Chondrocyte (in vitro differentiated cells): ENCODE measurements around the gene IFFO2. TPM values are rescaled to one million over a fixed set of nuclear protein-coding genes. Genes with fewer than 3 reads are reported as not detected.
A peak's percentile ranks its signal among the peaks of the same experiment; 100 is the strongest.

ENCODE experiments used
- DNase-seq: peaks from one replicate; pipeline ENCODE4 v3.0.0; 2021; ENCODE audit warnings: mixed read lengths, low spot score
- H3K27ac Mint-ChIP-seq: one replicate; pipeline ENCODE4 v1.8.0; 2021; ENCODE audit warnings: mild to moderate bottlenecking, moderate library complexity, mixed read lengths; ENCODE audit not compliant: unreplicated experiment
- H3K27me3 Mint-ChIP-seq: 2 replicates; pipeline ENCODE4 v1.8.0; 2021; ENCODE audit warnings: low read depth, mixed read lengths
- H3K36me3 Mint-ChIP-seq: 2 replicates; pipeline ENCODE4 v1.8.0; 2021; ENCODE audit warnings: low read depth, mixed read lengths
- H3K4me1 Mint-ChIP-seq: 2 replicates; pipeline ENCODE4 v1.8.0; 2021; ENCODE audit warnings: low read depth, mild to moderate bottlenecking, mixed read lengths
- H3K4me3 Mint-ChIP-seq: one replicate; pipeline ENCODE4 v1.8.0; 2021; ENCODE audit warnings: mild to moderate bottlenecking, moderate library complexity, mixed read lengths; ENCODE audit not compliant: unreplicated experiment
- H3K9me3 Mint-ChIP-seq: 2 replicates; pipeline ENCODE4 v1.8.0; 2021; ENCODE audit warnings: low read depth, mixed read lengths
- CTCF ChIP-seq: fragments of 200-600 bp; sonication (generic); IDR thresholded peaks from 2 replicates; pipeline ENCODE4 v1.5.0; 2021; ENCODE audit warnings: antibody characterized with exemption, mild to moderate bottlenecking, moderate library complexity
- total RNA-seq: library from RNA; stranded (reverse); gene quantifications from 3 replicates; pipeline ENCODE4 v1.2.1, GENCODE V29; 2021

Gene IFFO2
- total RNA-seq, 1 donor from 2014 or later, result 18.9 TPM

GRCh38 chr1:18922319-18922726 is 34.2 kb downstream of the IFFO2 start:
- H3K9me3 Mint-ChIP-seq, result no peaks in the 10 kb centered on the region
- peaks cover 57% of the 10 kb centered on the region for H3K4me1 Mint-ChIP-seq
- no peak for DNase-seq
- peak overlapping the region; percentile 97 for H3K27ac Mint-ChIP-seq
- H3K27me3 Mint-ChIP-seq, result no peaks in the 10 kb centered on the region
- no peak overlapping the region for H3K4me3 Mint-ChIP-seq
- H3K36me3 Mint-ChIP-seq, result peaks cover 7% of the 10 kb centered on the region
- TF ChIP-seq CTCF, result peak; percentile 45

GRCh38 chr1:18921516-18922251 is 34.8 kb downstream of the IFFO2 start:
- Mint-ChIP-seq H3K9me3 (no peaks in the 10 kb centered on the region), H3K4me1 (peaks cover 50% of the 10 kb centered on the region)

GRCh38 chr1:18920931-18921330 is 35.5 kb downstream of the IFFO2 start:
- Mint-ChIP-seq H3K27ac (no peak overlapping the region), H3K27me3 (no peaks in the 10 kb centered on the region), H3K36me3 (peaks cover 7% of the 10 kb centered on the region), H3K4me1 (peaks cover 43% of the 10 kb centered on the region), H3K9me3 (no peaks in the 10 kb centered on the region), H3K4me3 (no peak overlapping the region)
- no peak for TF ChIP-seq CTCF
- no peak for DNase-seq

More at GRCh38 chr1:18921516-18922251, 34.8 kb downstream of the IFFO2 start:
- DNase-seq, result no peak
- Mint-ChIP-seq H3K27me3 (no peaks in the 10 kb centered on the region), H3K4me3 (no peak overlapping the region), H3K36me3 (peaks cover 7% of the 10 kb centered on the region), H3K27ac (peak overlapping the region; percentile 97)
- peak; percentile 54 for TF ChIP-seq CTCF

- H3K4me1 Mint-ChIP-seq, result peaks cover 37% of the 10 kb centered on the region
- no peak for TF ChIP-seq CTCF
- H3K4me3 Mint-ChIP-seq, result no peak overlapping the region
- H3K27ac Mint-ChIP-seq, result no peak overlapping the region
- H3K36me3 Mint-ChIP-seq, result peaks cover 5% of the 10 kb centered on the region
- H3K27me3 Mint-ChIP-seq, result no peaks in the 10 kb centered on the region
- no peak for DNase-seq
- no peaks in the 10 kb centered on the region for H3K9me3 Mint-ChIP-seq
Observed at GRCh38 chr1:18919956-18920355, 36.5 kb downstream of the IFFO2 start.

GRCh38 chr1:18919197-18919905 is 37.1 kb downstream of the IFFO2 start:
- no peak overlapping the region for H3K4me3 Mint-ChIP-seq
- no peak for TF ChIP-seq CTCF
- H3K27me3 Mint-ChIP-seq, result no peaks in the 10 kb centered on the region
- DNase-seq, result no peak
- no peaks in the 10 kb centered on the region for H3K9me3 Mint-ChIP-seq
- H3K4me1 Mint-ChIP-seq, result peaks cover 37% of the 10 kb centered on the region
- no peak overlapping the region for H3K27ac Mint-ChIP-seq
- H3K36me3 Mint-ChIP-seq, result peaks cover 5% of the 10 kb centered on the region
